Choroid plexus epithelial cell (primary cell): ENCODE results near the gene UVSSA.

Experiments used
- DNase-seq: peaks from one replicate; pipeline ENCODE4 v3.0.0-alpha.2; 2010; ENCODE audit warnings: low read depth
- H3K4me3 ChIP-seq: 2 replicates; pipeline ENCODE4 v1.5.1; 2011; ENCODE audit warnings: low read depth, mild to moderate bottlenecking, control low read depth, low read length, moderate library complexity
- TF ChIP-seq, protein P1 (sequence below): conservative IDR thresholded peaks from 2 replicates; pipeline ENCODE4 v1.5.1; 2011; ENCODE audit warnings: low read depth, mild to moderate bottlenecking, control low read depth, inconsistent platforms, low read length, moderate library complexity

UVSSA gene

DNA sequence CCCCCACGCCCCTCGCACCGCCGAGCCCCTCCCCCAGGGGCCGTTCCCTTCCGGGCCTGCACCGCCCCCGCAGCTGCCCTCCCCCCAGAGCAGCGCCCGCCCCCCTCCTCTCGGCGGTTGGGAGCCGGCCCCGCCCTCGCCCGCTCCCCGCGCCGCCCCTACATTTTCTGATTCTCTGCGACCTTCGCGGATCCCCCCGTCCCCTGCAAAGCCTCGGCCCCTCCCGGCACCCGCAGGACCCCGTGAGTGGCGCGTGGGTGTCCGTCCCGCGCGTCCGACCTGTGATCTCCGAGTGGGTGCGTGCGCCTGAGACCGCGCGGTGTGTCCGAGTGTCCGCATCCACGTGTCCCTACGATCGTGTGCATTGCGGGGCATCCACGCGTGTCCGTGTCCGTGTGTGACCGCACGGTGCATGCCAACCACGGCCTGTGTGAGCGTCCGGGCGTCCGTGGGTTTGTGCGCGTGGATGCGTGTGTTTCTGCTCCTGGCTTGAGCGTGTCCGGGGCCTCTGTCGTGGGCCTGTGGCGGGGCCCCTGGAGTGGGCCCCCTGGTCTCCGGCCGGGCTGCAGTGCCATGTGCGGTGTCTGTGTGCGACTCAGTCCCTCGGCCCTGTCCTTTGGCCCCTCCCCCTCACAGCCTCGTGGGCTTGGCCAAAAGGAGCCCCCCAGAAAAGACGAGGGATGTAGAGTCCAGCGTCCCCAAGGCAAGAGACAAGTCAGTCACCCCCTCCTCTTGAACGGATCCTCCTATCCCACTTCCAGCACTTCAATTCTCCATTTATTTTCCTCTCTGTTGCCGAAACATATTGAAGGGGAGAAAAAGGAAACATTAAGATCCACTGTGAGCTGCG lies 68.0 kb downstream of the UVSSA start:
- no peak overlapping the region for H3K4me3 ChIP-seq
- TF ChIP-seq, protein P1, sequence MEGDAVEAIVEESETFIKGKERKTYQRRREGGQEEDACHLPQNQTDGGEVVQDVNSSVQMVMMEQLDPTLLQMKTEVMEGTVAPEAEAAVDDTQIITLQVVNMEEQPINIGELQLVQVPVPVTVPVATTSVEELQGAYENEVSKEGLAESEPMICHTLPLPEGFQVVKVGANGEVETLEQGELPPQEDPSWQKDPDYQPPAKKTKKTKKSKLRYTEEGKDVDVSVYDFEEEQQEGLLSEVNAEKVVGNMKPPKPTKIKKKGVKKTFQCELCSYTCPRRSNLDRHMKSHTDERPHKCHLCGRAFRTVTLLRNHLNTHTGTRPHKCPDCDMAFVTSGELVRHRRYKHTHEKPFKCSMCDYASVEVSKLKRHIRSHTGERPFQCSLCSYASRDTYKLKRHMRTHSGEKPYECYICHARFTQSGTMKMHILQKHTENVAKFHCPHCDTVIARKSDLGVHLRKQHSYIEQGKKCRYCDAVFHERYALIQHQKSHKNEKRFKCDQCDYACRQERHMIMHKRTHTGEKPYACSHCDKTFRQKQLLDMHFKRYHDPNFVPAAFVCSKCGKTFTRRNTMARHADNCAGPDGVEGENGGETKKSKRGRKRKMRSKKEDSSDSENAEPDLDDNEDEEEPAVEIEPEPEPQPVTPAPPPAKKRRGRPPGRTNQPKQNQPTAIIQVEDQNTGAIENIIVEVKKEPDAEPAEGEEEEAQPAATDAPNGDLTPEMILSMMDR = no peak
- DNase-seq = no peak

DNA sequence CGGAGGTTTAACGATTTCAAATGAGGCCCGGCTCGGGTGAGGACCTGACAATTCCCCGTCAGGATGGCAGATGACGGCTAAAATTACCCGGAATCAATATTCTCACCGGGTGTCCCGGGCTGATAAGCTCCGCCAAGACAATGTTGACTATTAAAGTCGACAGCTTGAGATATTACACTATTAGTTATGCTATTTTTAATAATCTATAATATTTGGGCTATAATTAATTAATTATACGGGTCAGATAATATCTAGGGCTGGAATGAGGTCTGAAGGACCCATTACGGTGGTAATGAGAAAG lies 68.6 kb downstream of the UVSSA start:
- TF ChIP-seq, protein P1 = no peak
- DNase-seq = no peak

DNA sequence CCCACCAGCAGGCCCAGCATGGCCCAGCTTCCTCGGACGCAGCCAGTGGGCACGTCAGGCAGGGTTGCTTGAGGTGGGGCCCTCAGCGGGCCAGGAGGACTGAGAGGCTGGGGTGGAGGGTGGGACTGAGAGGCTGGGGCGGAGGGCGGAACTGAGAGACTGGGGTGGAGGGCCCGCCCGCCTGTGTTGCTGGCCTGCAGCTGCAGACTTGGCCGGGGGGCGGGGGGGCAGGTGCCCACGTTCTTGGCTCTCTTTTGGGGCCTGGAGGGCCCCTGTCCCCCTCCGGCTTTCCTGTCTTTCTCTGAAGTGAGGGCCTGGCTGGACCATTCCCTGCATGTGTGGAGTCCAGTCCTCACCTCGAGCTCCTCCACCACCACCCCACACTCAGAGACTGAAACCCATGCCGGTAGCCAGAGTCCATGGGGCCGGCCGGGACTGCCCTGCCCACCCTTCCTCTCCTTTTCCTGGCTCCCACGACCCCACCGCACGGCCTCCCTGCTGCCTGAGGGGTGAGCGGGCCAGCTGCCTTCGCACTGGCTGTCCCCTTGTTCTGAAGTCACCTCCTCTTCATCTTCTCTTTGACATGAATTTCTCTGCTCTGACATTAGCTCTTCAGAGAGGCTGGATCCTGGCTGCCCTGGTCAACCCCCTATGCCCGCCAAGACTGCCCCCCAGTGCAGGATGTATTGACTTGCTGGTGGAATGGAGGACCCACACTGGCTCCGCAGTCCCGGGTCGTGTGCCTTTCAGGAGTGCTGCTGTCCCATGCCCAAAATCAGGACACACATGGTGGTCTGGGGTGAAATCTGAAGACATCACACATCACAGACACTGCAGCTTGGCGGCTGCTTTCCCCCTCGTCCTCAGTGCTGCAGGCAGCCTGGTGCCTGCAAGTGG lies 69.3 kb downstream of the UVSSA start:
- no peak for DNase-seq
- TF ChIP-seq, protein P1 = no peak
- H3K4me3 ChIP-seq = no peak overlapping the region

More for the DNA sequence above, 68.6 kb downstream of the UVSSA start:
- no peak overlapping the region for H3K4me3 ChIP-seq

DNA sequence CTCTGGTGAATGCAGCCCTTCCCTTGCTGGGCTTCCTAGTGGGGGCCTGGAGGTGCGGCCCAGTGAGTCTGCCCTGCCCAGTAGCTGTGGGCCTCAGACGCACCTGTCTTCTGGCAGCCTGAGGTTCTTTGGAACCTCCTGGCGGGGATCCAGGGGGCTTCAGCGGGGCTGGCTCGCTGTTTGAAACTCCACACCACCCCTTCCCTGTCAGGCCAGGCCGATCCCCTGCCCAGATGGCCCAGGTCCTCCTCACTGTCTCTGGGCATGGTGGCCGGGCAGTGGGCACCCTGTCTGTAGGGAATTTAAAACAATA lies 69.9 kb downstream of the UVSSA start:
- no peak overlapping the region for H3K4me3 ChIP-seq
- no peak for DNase-seq
- TF ChIP-seq, protein P1 = no peak

DNA sequence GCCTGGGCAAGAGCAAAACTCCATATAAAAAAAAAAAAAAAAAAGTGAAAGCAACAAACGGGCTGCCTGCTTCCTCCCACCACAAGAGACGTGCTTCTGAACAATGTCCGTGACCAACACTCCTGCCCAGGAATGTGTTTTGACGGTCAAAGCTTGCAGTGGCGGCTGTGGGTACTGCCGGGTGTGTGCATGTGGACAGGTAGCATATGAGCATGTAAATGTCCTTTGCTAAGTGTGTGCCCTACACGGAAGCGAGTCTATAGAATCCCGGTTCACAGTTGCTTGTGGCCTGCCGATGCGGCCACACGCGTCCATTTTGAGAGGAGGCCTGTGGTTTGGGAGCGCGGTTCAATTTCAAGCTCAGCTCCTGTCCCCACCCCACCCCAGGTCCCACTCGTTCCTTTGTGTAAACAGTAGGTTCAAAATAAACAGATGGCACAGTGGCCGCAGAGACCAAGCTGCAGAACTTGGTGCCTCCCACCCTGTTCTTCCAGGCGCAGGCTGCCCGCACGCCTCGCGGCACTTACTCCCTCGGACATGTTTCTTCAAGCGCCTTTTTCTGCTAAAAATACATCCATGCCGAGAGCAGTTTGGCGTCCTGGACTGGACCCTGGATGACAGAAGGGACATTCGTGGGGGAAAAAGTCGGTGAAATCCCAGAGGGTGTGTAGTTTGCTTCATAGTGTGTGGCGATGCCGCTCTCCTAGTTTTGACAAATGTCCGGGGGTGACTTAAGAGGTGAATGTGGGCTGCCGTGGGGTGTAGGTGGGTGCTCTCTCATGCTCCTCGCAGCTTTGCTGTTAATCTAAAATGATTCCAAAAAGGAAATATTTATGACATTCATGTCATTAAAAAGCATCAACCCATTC lies 70.7 kb downstream of the UVSSA start:
- no peak overlapping the region for H3K4me3 ChIP-seq
- no peak for DNase-seq

More for the DNA sequence above, 70.7 kb downstream of the UVSSA start:
- TF ChIP-seq, protein P1 = no peak
